ENCODE measurements around the gene PFKFB4. TPM values are rescaled to one million over a fixed set of nuclear protein-coding genes. Genes with fewer than 3 reads are reported as not detected.

Gene PFKFB4
- total and polyA plus RNA-seq, 5 donors from 2014 or later, result 0.96 to 1.8 (median 1.5) TPM

GRCh38 chr3:48505146-48505545 is 51.5 kb downstream of the PFKFB4 start:
- peaks cover 2% of the 10 kb centered on the region for H3K36me3 ChIP-seq (ENCODE audit: control insufficient read depth, insufficient read depth, low read length)
- H3K27ac ChIP-seq (ENCODE audit: insufficient read depth, low read length, poor library complexity, severe bottlenecking), result no peak overlapping the region
- peak overlapping the region; percentile 59 for H3K4me3 ChIP-seq (ENCODE audit: low read depth, low read length)
- H3K27me3 Mint-ChIP-seq, result peaks cover 4% of the 10 kb centered on the region
- ATAC-seq (ENCODE audit: low read depth in 2 of 2) (no peak), DNase-seq (no peak)
- H3K4me1 Mint-ChIP-seq, result peaks cover 7 to 68% (median 29%) of the 10 kb centered on the region in 4 donors
- peak overlapping the region; percentile 79 to 92 (median 86) for H3K4me3 Mint-ChIP-seq
- H3K9me3 Mint-ChIP-seq, result no peaks in the 10 kb centered on the region
- peaks cover 37% of the 10 kb centered on the region for H3K4me1 ChIP-seq (ENCODE audit: control insufficient read depth, insufficient read depth, low read length, poor library complexity, severe bottlenecking)
- H3K36me3 Mint-ChIP-seq, result peaks cover 8% of the 10 kb centered on the region
- peak overlapping the region; percentile 82 to 95 (median 86) for H3K27ac Mint-ChIP-seq
- no peaks in the 10 kb centered on the region for H3K9me3 ChIP-seq (ENCODE audit: control insufficient read depth in 2 of 2, low read length in 2 of 2)
- H3K27me3 ChIP-seq (ENCODE audit: control insufficient read depth, insufficient read depth, low read length), result no peaks in the 10 kb centered on the region

DNA sequence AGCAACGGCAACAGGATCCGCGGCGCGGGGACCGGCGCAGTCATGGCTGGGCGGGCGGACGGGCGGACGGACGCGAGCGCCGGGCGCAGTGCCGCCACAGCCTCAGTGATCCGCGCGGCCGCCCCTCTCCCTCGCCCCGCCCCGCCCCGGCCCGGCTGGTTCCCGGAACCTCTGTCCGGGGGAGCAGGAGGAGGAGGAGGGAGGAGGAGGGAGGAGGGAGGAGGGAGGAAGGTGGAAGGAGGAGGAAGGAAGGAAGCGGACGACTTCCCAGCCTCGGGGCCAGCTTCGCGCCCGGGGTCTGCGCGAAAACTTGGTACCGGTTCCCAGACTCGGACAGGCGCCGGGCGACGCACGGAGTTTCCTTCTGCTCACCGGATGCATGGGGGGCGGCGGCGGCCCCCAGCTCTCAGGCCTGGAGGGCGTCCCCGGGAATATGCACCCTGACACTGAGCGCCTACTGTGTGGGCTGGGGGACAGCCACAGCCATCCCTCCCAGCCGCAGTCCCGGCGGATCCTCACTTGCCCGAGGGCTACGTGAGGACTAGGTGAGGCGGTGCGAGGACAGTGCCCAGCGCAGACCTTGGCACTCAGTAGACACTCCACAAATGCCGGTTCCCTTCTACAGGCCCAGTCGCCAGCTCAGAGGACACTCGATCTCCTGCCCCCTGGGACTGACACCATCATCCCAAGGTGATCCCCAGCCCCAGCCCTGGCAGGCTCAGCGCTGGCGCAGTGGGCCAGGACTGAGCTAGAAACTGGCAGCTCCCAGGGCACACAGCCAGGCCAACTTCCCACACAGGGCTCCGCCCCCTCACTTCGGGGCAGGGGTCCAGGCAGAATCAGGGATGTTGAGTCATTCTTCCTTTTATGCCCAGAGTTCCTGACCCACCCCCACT is 52.3 kb downstream of the PFKFB4 start, which contains the start of gene SHISA5:
TSS of gene SHISA5 (minus strand) at position 124 of the 896 bp plus-strand sequence. CDS start at position 44, 80 bp downstream.
- H3K27ac ChIP-seq (ENCODE audit: insufficient read depth, low read length, poor library complexity, severe bottlenecking), result peak within 1 kb of the TSS; percentile 69

DNA sequence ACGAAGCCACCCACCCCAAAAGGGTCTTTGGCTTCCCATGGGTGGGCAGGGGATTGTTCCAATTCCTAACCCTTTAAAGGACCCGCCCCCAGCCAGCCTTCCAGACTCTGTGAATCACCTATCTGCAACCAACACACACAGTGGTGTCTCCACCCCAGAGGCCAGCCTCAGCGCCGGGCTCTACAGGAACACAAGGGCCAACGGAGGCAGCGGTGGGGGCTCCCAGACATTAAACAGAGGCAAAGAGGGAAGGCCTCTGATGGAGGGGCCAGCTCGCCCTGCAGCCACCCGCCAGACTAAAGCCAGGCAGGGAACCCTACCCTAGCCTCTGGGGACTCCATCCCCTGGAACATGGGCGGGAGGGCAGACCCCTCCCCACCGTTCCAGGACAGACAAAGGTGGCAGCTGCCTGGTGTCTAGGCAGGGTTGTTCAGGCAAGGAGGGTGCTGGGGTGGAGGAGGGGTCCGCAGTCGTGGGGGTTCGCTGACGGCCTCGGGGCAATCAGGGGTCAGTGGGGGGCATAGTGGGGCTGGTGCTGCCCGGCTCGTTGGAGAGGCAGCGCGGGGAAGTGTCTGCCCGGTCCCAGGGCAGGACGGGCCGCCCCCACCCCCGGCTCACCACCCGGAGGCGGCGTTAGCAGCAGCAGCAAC is 53.1 kb downstream of the PFKFB4 start:
- DNase-seq, result no peak
- Histone ChIP-seq H3K36me3 (ENCODE audit: control insufficient read depth, insufficient read depth, low read length) (peaks cover 4% of the 10 kb centered on the region), H3K4me1 (ENCODE audit: control insufficient read depth, insufficient read depth, low read length, poor library complexity, severe bottlenecking) (peaks cover 37% of the 10 kb centered on the region), H3K27me3 (ENCODE audit: control insufficient read depth, insufficient read depth, low read length) (no peaks in the 10 kb centered on the region), H3K27ac (ENCODE audit: insufficient read depth, low read length, poor library complexity, severe bottlenecking) (peak overlapping the region; percentile 69), H3K4me3 (ENCODE audit: low read depth, low read length) (peak overlapping the region; percentile 13), H3K9me3 (ENCODE audit: control insufficient read depth in 2 of 2, low read length in 2 of 2) (no peaks in the 10 kb centered on the region)
- Mint-ChIP-seq H3K9me3 (no peaks in the 10 kb centered on the region), H3K36me3 (peaks cover 8% of the 10 kb centered on the region), H3K27ac (peak overlapping the region; percentile 86 to 98 (median 90)), H3K4me3 (peak overlapping the region; percentile 82 to 90 (median 84)), H3K27me3 (peaks cover 4% of the 10 kb centered on the region), H3K4me1 (peaks cover 8 to 69% (median 30%) of the 10 kb centered on the region in 4 donors)
- peak in 1 of 2 donors; percentile 1 for ATAC-seq (ENCODE audit: low read depth in 2 of 2)

More for the DNA sequence above, 52.3 kb downstream of the PFKFB4 start, which contains the start of gene SHISA5:
- Histone ChIP-seq H3K27me3 (ENCODE audit: control insufficient read depth, insufficient read depth, low read length) (no peaks in the 10 kb centered on the region), H3K4me3 (ENCODE audit: low read depth, low read length) (peak within 1 kb of the TSS; percentile 59), H3K9me3 (ENCODE audit: control insufficient read depth in 2 of 2, low read length in 2 of 2) (no peaks in the 10 kb centered on the region), H3K4me1 (ENCODE audit: control insufficient read depth, insufficient read depth, low read length, poor library complexity, severe bottlenecking) (peaks cover 37% of the 10 kb centered on the region), H3K36me3 (ENCODE audit: control insufficient read depth, insufficient read depth, low read length) (peaks cover 4% of the 10 kb centered on the region)
- DNase-seq (peak; percentile 49 to 61 (median 54)), ATAC-seq (ENCODE audit: low read depth in 2 of 2) (peak; percentile 58 to 59)
- Mint-ChIP-seq H3K4me1 (peaks cover 8 to 69% (median 30%) of the 10 kb centered on the region in 4 donors), H3K27me3 (peaks cover 4% of the 10 kb centered on the region), H3K9me3 (no peaks in the 10 kb centered on the region), H3K4me3 (peak within 1 kb of the TSS; percentile 83 to 92 (median 86)), H3K36me3 (peaks cover 8% of the 10 kb centered on the region), H3K27ac (peak within 1 kb of the TSS; percentile 86 to 98 (median 90))

DNA sequence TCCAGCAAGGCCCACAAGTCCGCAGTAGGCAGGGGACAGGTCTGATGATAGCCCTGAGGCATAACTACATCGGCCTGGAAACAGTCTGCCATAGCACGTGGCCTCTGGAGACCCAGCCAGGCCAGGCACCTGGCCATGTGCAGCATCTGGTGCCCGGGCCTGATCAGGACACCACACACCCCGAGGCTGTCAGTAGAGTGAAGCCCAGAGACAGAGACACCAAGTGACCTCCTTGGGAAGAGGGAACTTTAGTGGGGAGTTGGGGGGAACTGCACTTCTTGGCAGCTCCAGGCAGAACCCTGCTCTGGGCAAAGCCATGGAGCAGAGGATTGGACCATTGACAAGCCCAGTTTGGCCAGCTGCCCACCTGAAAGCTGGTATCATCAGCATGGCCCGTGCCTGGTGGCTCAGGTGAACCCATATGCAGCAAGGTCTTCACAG is 53.9 kb downstream of the PFKFB4 start:
- no peaks in the 10 kb centered on the region for H3K9me3 Mint-ChIP-seq
- ATAC-seq (ENCODE audit: low read depth in 2 of 2) (no peak), DNase-seq (no peak)
- H3K4me3 Mint-ChIP-seq, result peak overlapping the region; percentile 82 to 90 (median 84)
- H3K27ac Mint-ChIP-seq, result peak overlapping the region; percentile 86 to 99 (median 90)
- Histone ChIP-seq H3K4me1 (ENCODE audit: control insufficient read depth, insufficient read depth, low read length, poor library complexity, severe bottlenecking) (peaks cover 34% of the 10 kb centered on the region), H3K4me3 (ENCODE audit: low read depth, low read length) (peak overlapping the region; percentile 19), H3K27ac (ENCODE audit: insufficient read depth, low read length, poor library complexity, severe bottlenecking) (peak overlapping the region; percentile 69), H3K9me3 (ENCODE audit: control insufficient read depth in 2 of 2, low read length in 2 of 2) (no peaks in the 10 kb centered on the region), H3K36me3 (ENCODE audit: control insufficient read depth, insufficient read depth, low read length) (peaks cover 8% of the 10 kb centered on the region), H3K27me3 (ENCODE audit: control insufficient read depth, insufficient read depth, low read length) (no peaks in the 10 kb centered on the region)
- H3K27me3 Mint-ChIP-seq, result peaks cover 2% of the 10 kb centered on the region
- peaks cover 7 to 66% (median 28%) of the 10 kb centered on the region in 4 donors for H3K4me1 Mint-ChIP-seq
- peaks cover 13% of the 10 kb centered on the region for H3K36me3 Mint-ChIP-seq

DNA sequence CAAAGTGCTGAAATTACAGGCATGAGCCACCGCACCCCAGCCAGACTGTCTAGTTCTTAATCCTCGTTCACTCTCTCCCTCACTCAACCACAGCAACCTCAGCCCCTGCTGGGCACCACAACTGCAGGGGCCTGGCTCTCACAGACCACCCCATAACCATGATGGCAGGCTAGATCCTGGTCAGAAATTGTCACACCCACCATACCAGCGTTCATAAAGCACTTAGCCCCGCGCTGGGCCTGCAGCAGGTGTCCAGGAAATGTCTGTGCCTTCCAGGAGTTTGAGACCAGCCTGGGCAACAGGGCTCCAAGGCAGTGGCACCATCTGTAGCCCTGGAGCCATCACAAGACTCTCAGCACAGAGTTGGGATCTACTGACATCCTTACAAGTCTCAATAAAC is 54.5 kb downstream of the PFKFB4 start:
- Histone ChIP-seq H3K9me3 (ENCODE audit: control insufficient read depth in 2 of 2, low read length in 2 of 2) (no peaks in the 10 kb centered on the region), H3K27me3 (ENCODE audit: control insufficient read depth, insufficient read depth, low read length) (no peaks in the 10 kb centered on the region), H3K27ac (ENCODE audit: insufficient read depth, low read length, poor library complexity, severe bottlenecking) (no peak overlapping the region), H3K4me1 (ENCODE audit: control insufficient read depth, insufficient read depth, low read length, poor library complexity, severe bottlenecking) (peaks cover 28% of the 10 kb centered on the region), H3K4me3 (ENCODE audit: low read depth, low read length) (no peak overlapping the region), H3K36me3 (ENCODE audit: control insufficient read depth, insufficient read depth, low read length) (peaks cover 8% of the 10 kb centered on the region)
- Mint-ChIP-seq H3K4me3 (peak overlapping the region; percentile 58 to 85 (median 82)), H3K9me3 (no peaks in the 10 kb centered on the region), H3K27me3 (no peaks in the 10 kb centered on the region), H3K36me3 (peaks cover 13% of the 10 kb centered on the region), H3K27ac (peak overlapping the region; percentile 86 to 99 (median 90)), H3K4me1 (peaks cover 5 to 62% (median 23%) of the 10 kb centered on the region in 4 donors)
- DNase-seq, result no peak
- ATAC-seq (ENCODE audit: low read depth in 2 of 2), result no peak

DNA sequence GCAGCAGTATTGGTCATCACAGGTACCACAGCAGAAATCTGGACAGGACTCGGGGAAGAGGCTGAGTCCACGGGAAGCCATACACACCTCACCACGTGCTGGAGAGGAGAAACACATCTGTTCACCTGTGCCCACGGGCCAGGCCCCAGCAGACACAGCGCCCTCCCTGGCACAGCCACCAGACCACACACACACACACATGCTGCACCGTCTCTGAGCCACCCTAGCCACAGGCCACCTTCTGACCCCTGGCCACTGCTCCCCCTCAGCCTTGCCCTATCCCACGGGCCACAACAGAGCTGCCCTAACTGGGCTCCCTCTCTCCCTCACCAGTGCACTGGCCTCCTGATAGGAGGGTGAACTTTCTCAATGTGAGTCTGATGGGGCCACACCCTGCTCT is 55.4 kb downstream of the PFKFB4 start:
- Mint-ChIP-seq H3K36me3 (peaks cover 13% of the 10 kb centered on the region), H3K9me3 (no peaks in the 10 kb centered on the region), H3K4me3 (peak overlapping the region in 1 of 4 donors; percentile 19), H3K27me3 (no peaks in the 10 kb centered on the region), H3K4me1 (peaks cover 5 to 53% (median 23%) of the 10 kb centered on the region in 4 donors), H3K27ac (peak overlapping the region; percentile 86 to 99 (median 90))
- peaks cover 8% of the 10 kb centered on the region for H3K36me3 ChIP-seq (ENCODE audit: control insufficient read depth, insufficient read depth, low read length)
- no peak overlapping the region for H3K4me3 ChIP-seq (ENCODE audit: low read depth, low read length)
- H3K27me3 ChIP-seq (ENCODE audit: control insufficient read depth, insufficient read depth, low read length), result no peaks in the 10 kb centered on the region
- no peak for DNase-seq
- no peak for ATAC-seq (ENCODE audit: low read depth in 2 of 2)
- H3K9me3 ChIP-seq (ENCODE audit: control insufficient read depth in 2 of 2, low read length in 2 of 2), result no peaks in the 10 kb centered on the region
- peaks cover 26% of the 10 kb centered on the region for H3K4me1 ChIP-seq (ENCODE audit: control insufficient read depth, insufficient read depth, low read length, poor library complexity, severe bottlenecking)
- H3K27ac ChIP-seq (ENCODE audit: insufficient read depth, low read length, poor library complexity, severe bottlenecking), result no peak overlapping the region

DNA sequence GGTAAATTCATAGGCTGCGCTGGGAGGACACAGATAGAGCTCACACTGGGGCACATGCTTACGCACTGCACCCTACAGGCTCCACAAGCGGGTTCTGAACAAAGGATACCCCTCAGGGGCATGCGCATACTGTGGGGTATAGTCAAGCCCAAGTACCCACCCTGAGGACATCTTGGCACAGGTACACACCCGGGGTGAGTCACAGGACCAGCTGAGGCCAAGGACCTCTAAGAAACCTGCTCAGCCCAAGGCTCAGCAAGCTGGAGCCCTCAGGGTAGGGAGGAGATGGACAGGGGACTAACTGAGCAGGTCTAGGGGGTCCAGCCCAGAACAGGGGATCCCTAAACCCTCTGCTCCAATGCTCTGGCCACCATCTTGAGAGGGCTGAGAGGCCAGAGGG is 55.9 kb downstream of the PFKFB4 start:
- no peak overlapping the region for H3K27ac ChIP-seq (ENCODE audit: insufficient read depth, low read length, poor library complexity, severe bottlenecking)
- no peaks in the 10 kb centered on the region for H3K9me3 ChIP-seq (ENCODE audit: control insufficient read depth in 2 of 2, low read length in 2 of 2)
- H3K4me3 ChIP-seq (ENCODE audit: low read depth, low read length), result no peak overlapping the region
- Mint-ChIP-seq H3K27ac (peak overlapping the region in 2 of 3 donors; percentile 50 to 63), H3K4me1 (peaks cover 5 to 50% (median 23%) of the 10 kb centered on the region in 4 donors), H3K4me3 (peak overlapping the region in 3 of 4 donors; percentile 13 to 81 (median 47)), H3K9me3 (no peaks in the 10 kb centered on the region), H3K36me3 (peaks cover 13% of the 10 kb centered on the region), H3K27me3 (no peaks in the 10 kb centered on the region)
- H3K36me3 ChIP-seq (ENCODE audit: control insufficient read depth, insufficient read depth, low read length), result peaks cover 8% of the 10 kb centered on the region
- H3K27me3 ChIP-seq (ENCODE audit: control insufficient read depth, insufficient read depth, low read length), result no peaks in the 10 kb centered on the region
- H3K4me1 ChIP-seq (ENCODE audit: control insufficient read depth, insufficient read depth, low read length, poor library complexity, severe bottlenecking), result peaks cover 26% of the 10 kb centered on the region
- DNase-seq (no peak), ATAC-seq (ENCODE audit: low read depth in 2 of 2) (no peak)

All from CD4-positive, CD25-positive, alpha-beta regulatory T cell (primary cell).